ENCODE measurements around the gene BCCIP. TPM values are rescaled to one million over a fixed set of nuclear protein-coding genes. Genes with fewer than 3 reads are reported as not detected.

Gene BCCIP
- total RNA-seq, 1 donor from 2014 or later = 89.8 TPM

GRCh38 chr10:125782616-125783015, 40.7 kb upstream of the BCCIP start:
- DNase-seq (ENCODE audit: low read depth, low spot score) = no peak
- H3K4me1 Mint-ChIP-seq = peaks cover 9% of the 10 kb centered on the region
- H3K27ac Mint-ChIP-seq (ENCODE audit: unreplicated experiment) = peak overlapping the region; percentile 20
- no peaks in the 10 kb centered on the region for H3K36me3 Mint-ChIP-seq (ENCODE audit: low read depth)
- H3K4me3 Mint-ChIP-seq = no peak overlapping the region
- H3K9me3 Mint-ChIP-seq = peaks cover 2% of the 10 kb centered on the region
- TF ChIP-seq CTCF (conservative IDR thresholded peaks at IDR 0.05) = no peak
- H3K27me3 Mint-ChIP-seq (ENCODE audit: low read depth) = no peaks in the 10 kb centered on the region

GRCh38 chr10:125783408-125783807, 39.9 kb upstream of the BCCIP start:
- peaks cover 9% of the 10 kb centered on the region for H3K4me1 Mint-ChIP-seq
- no peaks in the 10 kb centered on the region for H3K36me3 Mint-ChIP-seq (ENCODE audit: low read depth)
- no peak overlapping the region for H3K27ac Mint-ChIP-seq (ENCODE audit: unreplicated experiment)
- H3K9me3 Mint-ChIP-seq = peaks cover 2% of the 10 kb centered on the region
- H3K27me3 Mint-ChIP-seq (ENCODE audit: low read depth) = no peaks in the 10 kb centered on the region
- TF ChIP-seq CTCF (conservative IDR thresholded peaks at IDR 0.05) = no peak
- no peak overlapping the region for H3K4me3 Mint-ChIP-seq
- no peak for DNase-seq (ENCODE audit: low read depth, low spot score)

GRCh38 chr10:125783957-125784356, 39.4 kb upstream of the BCCIP start:
- Mint-ChIP-seq H3K36me3 (ENCODE audit: low read depth) (no peaks in the 10 kb centered on the region), H3K27ac (ENCODE audit: unreplicated experiment) (no peak overlapping the region), H3K27me3 (ENCODE audit: low read depth) (no peaks in the 10 kb centered on the region), H3K9me3 (peaks cover 2% of the 10 kb centered on the region), H3K4me1 (peaks cover 9% of the 10 kb centered on the region), H3K4me3 (no peak overlapping the region)
- no peak for DNase-seq (ENCODE audit: low read depth, low spot score)
- no peak for TF ChIP-seq CTCF (conservative IDR thresholded peaks at IDR 0.05)

GRCh38 chr10:125785791-125786190, 37.6 kb upstream of the BCCIP start:
- Mint-ChIP-seq H3K27me3 (ENCODE audit: low read depth) (no peaks in the 10 kb centered on the region), H3K36me3 (ENCODE audit: low read depth) (no peaks in the 10 kb centered on the region), H3K9me3 (no peaks in the 10 kb centered on the region), H3K4me1 (peaks cover 9% of the 10 kb centered on the region), H3K27ac (ENCODE audit: unreplicated experiment) (no peak overlapping the region), H3K4me3 (no peak overlapping the region)
- DNase-seq (ENCODE audit: low read depth, low spot score) = no peak
- no peak for TF ChIP-seq CTCF (conservative IDR thresholded peaks at IDR 0.05)

- DNase-seq (ENCODE audit: low read depth, low spot score) = no peak
- Mint-ChIP-seq H3K9me3 (no peaks in the 10 kb centered on the region), H3K4me1 (no peaks in the 10 kb centered on the region), H3K27ac (ENCODE audit: unreplicated experiment) (no peak overlapping the region), H3K27me3 (ENCODE audit: low read depth) (no peaks in the 10 kb centered on the region), H3K36me3 (ENCODE audit: low read depth) (peaks cover 3% of the 10 kb centered on the region), H3K4me3 (no peak overlapping the region)
- no peak for TF ChIP-seq CTCF (conservative IDR thresholded peaks at IDR 0.05)
These were observed 35.0 kb upstream of the BCCIP start for GRCh38 chr10:125788156-125789034.
